ENCODE measurements around the gene FCHSD1.

DNA sequence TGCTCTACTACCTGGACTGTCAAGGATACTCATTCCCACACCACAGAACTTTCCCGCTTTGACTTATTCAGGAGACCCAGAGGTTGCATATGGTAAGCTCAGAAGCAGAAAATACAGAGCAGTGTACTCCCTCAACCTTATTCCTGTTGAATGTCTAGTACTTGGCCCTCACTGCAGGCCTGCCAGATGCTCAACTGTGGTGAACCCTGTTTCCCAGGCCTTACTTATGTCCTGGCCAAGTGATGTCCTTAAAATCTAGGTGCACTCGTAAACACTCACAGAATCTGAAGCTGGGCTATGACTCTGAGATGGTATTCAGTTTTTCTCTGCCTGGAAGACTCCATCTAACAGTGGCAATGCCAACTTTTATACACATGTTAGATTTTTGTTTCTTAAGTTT, 53.4 kb downstream of the FCHSD1 start:
- TF ChIP-seq, protein P1, sequence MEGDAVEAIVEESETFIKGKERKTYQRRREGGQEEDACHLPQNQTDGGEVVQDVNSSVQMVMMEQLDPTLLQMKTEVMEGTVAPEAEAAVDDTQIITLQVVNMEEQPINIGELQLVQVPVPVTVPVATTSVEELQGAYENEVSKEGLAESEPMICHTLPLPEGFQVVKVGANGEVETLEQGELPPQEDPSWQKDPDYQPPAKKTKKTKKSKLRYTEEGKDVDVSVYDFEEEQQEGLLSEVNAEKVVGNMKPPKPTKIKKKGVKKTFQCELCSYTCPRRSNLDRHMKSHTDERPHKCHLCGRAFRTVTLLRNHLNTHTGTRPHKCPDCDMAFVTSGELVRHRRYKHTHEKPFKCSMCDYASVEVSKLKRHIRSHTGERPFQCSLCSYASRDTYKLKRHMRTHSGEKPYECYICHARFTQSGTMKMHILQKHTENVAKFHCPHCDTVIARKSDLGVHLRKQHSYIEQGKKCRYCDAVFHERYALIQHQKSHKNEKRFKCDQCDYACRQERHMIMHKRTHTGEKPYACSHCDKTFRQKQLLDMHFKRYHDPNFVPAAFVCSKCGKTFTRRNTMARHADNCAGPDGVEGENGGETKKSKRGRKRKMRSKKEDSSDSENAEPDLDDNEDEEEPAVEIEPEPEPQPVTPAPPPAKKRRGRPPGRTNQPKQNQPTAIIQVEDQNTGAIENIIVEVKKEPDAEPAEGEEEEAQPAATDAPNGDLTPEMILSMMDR (IDR thresholded peaks at IDR 0.05; ENCODE audit: poor library complexity) = no peak
- no peak for TF ChIP-seq EZH2 (IDR thresholded peaks at IDR 0.05; ENCODE audit: borderline replicate concordance)
- TF ChIP-seq EZH2phosphoT487 (IDR thresholded peaks at IDR 0.05; ENCODE audit: low read depth, severe bottlenecking, unreplicated experiment) = no peak
